GM06990 (cell line): Measurements from ENCODE around the gene FES.

ENCODE experiments used
- DNase-seq: peaks from one replicate; pipeline ENCODE4 v3.0.0-alpha.2; 2011; ENCODE audit not compliant: insufficient read length; ENCODE audit errors: extremely low read depth
- H3K27me3 ChIP-seq: replicated peaks from 2 replicates; pipeline ENCODE4 v1.6.0; 2011; ENCODE audit warnings: low read length; ENCODE audit not compliant: control insufficient read depth, insufficient read depth
- H3K36me3 ChIP-seq: 2 replicates; pipeline ENCODE4 v1.5.1; 2011; ENCODE audit warnings: low read length; ENCODE audit not compliant: control insufficient read depth, insufficient read depth
- H3K4me3 ChIP-seq: replicated peaks from 2 replicates; pipeline ENCODE4 v1.5.1; 2011; ENCODE audit warnings: low read depth, mild to moderate bottlenecking, control low read depth, low read length
- TF ChIP-seq, protein P1 (sequence below): IDR thresholded peaks from 2 replicates; pipeline ENCODE4 v1.5.1; 2011; ENCODE audit warnings: low read length, control low read depth, mild to moderate bottlenecking, inconsistent platforms; ENCODE audit not compliant: insufficient read depth, poor library complexity, severe bottlenecking

Gene FES

GRCh38 chr15:90857883-90858443, 26.3 kb upstream of the FES start:
- H3K4me3 ChIP-seq = no peak overlapping the region
- no peaks in the 10 kb centered on the region for H3K36me3 ChIP-seq
- TF ChIP-seq, protein P1, sequence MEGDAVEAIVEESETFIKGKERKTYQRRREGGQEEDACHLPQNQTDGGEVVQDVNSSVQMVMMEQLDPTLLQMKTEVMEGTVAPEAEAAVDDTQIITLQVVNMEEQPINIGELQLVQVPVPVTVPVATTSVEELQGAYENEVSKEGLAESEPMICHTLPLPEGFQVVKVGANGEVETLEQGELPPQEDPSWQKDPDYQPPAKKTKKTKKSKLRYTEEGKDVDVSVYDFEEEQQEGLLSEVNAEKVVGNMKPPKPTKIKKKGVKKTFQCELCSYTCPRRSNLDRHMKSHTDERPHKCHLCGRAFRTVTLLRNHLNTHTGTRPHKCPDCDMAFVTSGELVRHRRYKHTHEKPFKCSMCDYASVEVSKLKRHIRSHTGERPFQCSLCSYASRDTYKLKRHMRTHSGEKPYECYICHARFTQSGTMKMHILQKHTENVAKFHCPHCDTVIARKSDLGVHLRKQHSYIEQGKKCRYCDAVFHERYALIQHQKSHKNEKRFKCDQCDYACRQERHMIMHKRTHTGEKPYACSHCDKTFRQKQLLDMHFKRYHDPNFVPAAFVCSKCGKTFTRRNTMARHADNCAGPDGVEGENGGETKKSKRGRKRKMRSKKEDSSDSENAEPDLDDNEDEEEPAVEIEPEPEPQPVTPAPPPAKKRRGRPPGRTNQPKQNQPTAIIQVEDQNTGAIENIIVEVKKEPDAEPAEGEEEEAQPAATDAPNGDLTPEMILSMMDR = no peak
- no peaks in the 10 kb centered on the region for H3K27me3 ChIP-seq
- no peak for DNase-seq

DNA sequence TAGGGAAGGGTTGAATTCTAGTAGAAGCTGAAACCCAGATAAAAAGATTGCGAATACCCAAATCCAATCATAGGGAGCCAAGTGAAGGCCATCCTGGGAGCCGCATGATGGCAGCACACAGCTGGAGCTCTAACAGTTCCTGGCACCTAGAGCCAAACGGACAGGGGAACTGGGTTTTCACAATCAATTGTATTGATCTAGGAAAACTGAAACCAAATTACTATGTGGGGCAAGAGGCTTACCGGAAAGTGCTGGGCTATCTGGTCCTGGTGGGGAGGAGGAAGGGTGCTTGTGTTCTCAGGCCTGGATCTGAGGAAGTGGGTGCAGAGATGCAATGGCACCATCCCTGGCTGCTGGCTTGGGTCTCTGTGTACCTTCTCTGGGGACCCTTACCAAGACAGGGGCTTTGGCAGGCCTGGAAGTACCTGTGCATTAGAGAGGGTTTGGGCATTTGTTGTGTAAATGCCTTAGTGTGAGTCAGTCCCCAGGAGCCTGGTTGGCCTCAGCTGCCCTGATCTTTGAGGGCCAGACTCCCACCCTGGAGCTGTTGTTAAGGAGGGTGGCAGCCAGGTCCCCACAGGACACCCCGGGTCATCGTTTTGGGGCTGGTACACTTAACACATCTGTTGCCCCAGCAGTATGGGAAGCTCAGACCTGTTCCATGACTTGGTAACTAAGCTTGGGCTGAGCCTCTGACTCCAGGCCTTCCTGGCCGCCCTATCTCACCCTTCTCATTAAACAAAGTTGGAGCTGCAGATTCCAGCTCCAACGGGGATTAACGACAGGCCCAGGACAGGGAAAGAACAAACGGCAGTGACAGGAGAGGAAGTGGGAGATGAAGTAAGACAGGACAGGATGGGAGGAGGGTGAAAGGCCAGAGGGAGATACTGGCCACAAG, 24.8 kb upstream of the FES start:
- TF ChIP-seq, protein P1 = no peak
- H3K27me3 ChIP-seq = no peaks in the 10 kb centered on the region
- no peak overlapping the region for H3K4me3 ChIP-seq
- H3K36me3 ChIP-seq = no peaks in the 10 kb centered on the region
- DNase-seq = no peak

- no peak overlapping the region for H3K4me3 ChIP-seq
- no peak for DNase-seq
- H3K36me3 ChIP-seq = no peaks in the 10 kb centered on the region
- TF ChIP-seq, protein P1 = no peak
- H3K27me3 ChIP-seq = no peaks in the 10 kb centered on the region
Measured at GRCh38 chr15:90860450-90860849, 23.9 kb upstream of the FES start.

GRCh38 chr15:90860942-90861675, 23.2 kb upstream of the FES start:
- TF ChIP-seq, protein P1 = no peak
- Histone ChIP-seq H3K36me3 (no peaks in the 10 kb centered on the region), H3K27me3 (no peaks in the 10 kb centered on the region), H3K4me3 (no peak overlapping the region)
- no peak for DNase-seq

DNA sequence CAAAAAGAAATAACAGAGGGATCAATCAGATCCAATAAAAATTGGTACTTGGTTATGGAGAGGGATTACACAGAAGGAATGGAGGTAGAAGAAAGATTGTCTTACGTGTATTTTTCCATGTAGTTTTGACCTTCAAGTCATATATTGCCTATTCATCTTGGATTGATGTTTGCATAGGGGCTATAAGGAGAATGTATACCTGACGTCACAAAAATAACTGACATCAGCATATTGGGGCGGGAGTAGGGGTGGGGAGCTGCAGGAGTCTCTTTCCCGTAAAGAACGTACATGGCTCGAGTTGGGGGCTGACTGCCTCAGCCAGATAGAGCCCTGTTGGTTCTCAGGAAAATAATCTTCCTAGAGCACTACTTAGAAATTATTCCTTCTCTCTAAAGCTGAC, 21.8 kb upstream of the FES start:
- Histone ChIP-seq H3K4me3 (no peak overlapping the region), H3K27me3 (no peaks in the 10 kb centered on the region), H3K36me3 (no peaks in the 10 kb centered on the region)
- TF ChIP-seq, protein P1 = no peak
- DNase-seq = no peak
